SW480 (cell line): ENCODE data around the gene ARFRP1.

Experiments
- DNase-seq: peaks from one replicate; pipeline ENCODE4 v3.0.0-alpha.2; 2016; ENCODE audit warnings: low spot score

Gene ARFRP1

GRCh38 chr20:63743210-63743970 lies 35.6 kb upstream of the ARFRP1 start:
- no peak for DNase-seq

GRCh38 chr20:63742381-63743024 lies 34.7 kb upstream of the ARFRP1 start:
- no peak for DNase-seq

DNA sequence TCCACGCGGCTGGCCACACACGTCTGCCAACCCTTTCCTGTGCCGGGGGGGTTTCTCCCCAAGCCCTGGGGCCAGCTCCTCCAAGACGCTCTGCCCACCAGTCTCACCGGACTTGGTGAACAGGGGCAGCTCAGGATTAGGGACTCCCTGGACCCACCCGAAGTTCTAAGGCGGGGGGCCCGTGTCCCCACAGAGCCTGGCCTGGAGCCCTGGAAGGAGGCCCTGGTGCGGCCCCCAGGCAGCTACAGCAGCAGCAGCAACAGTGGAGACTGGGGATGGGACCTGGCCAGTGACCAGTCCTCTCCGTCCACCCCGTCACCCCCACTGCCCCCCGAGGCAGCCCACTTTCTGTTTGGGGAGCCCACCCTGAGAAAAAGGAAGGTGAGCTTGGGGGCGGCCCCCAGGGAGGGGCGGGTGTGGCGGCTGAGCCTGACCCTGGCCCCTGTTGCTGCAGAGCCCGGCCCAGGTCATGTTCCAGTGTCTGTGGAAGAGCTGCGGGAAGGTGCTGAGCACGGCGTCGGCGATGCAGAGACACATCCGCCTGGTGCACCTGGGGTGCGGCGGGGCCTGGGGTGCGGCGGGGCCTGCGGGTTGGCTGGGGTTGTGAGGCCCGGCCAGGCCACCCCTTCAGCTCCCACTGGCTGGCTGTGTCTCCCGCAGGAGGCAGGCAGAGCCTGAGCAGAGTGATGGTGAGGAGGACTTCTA lies 34.1 kb upstream of the ARFRP1 start:
- no peak for DNase-seq

- no peak for DNase-seq
Observed at GRCh38 chr20:63741354-63741675, 33.5 kb upstream of the ARFRP1 start.

GRCh38 chr20:63740627-63741353 lies 33.0 kb upstream of the ARFRP1 start:
- peak; percentile 86 for DNase-seq

- DNase-seq: peak; percentile 31
Observed at GRCh38 chr20:63740070-63740626, 32.4 kb upstream of the ARFRP1 start.

DNA sequence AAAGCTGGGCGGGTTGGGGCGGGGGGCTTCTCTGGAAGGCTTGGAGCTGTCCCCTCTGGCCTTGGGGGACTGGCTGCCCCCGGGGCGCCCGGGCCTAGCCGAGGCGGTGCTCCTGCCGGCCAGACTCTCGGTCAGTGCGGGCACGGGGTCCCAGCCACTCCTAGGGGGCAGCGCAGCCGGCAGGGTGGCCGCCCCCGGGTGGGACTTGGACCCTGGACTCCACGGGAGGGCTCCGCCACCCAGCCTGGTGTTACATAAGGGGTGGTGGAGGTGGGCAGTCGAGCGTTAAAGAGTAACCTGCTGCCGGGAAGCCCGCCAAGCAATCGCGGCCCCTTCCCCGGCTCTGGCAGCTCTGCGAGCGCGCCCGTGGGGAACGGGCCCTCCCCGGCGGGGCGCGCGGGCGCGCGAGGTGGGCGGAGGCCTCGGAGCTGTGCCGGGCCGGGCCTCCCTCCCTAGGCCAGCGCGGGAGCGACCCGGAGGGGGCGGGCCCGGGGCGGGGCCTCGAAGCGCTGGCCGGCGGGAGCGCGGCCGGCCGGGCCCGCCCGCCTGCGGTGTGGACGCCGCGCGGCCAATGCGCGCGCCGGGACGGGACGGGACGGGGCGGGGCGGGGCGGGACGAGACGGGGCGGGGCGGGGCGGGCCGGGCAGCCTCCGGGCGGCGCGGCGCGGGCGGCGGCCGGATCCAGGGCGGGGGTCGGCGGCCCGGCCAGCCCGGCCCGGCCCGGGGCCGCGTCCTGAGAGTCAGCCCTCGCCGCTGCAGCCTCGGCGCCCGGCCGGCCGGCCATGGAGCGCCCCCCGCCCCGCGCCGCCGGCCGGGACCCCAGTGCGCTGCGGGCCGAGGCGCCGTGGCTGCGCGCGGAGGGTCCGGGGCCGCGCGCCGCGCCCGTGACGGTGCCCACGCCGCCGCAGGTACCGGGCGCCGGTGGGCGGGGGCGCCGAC lies 31.6 kb upstream of the ARFRP1 start, which contains the start of gene SLC2A4RG:
SLC2A4RG (plus strand) TSS at position 647 of the 940 bp plus-strand sequence; CDS start at position 784, 137 bp downstream.
- DNase-seq: peak; percentile 79

- DNase-seq: peak; percentile 68
Observed at GRCh38 chr20:63738687-63739129, 30.9 kb upstream of the ARFRP1 start.

- DNase-seq: peak; percentile 37
Observed at GRCh38 chr20:63737945-63738686, 30.3 kb upstream of the ARFRP1 start.

- DNase-seq: no peak
Observed at GRCh38 chr20:63737695-63737944, 29.8 kb upstream of the ARFRP1 start.

- DNase-seq: peak; percentile 72
Observed at GRCh38 chr20:63736893-63737694, 29.3 kb upstream of the ARFRP1 start.

GRCh38 chr20:63735859-63736718 lies 28.3 kb upstream of the ARFRP1 start, which contains the start of gene LIME1:
Gene LIME1, plus strand, starts transcription at chr20:63736664. Its CDS starts 886 bp downstream, at chr20:63737550.
- DNase-seq: peak; percentile 90

- no peak for DNase-seq
Observed at GRCh38 chr20:63734946-63735858, 27.4 kb upstream of the ARFRP1 start.

DNA sequence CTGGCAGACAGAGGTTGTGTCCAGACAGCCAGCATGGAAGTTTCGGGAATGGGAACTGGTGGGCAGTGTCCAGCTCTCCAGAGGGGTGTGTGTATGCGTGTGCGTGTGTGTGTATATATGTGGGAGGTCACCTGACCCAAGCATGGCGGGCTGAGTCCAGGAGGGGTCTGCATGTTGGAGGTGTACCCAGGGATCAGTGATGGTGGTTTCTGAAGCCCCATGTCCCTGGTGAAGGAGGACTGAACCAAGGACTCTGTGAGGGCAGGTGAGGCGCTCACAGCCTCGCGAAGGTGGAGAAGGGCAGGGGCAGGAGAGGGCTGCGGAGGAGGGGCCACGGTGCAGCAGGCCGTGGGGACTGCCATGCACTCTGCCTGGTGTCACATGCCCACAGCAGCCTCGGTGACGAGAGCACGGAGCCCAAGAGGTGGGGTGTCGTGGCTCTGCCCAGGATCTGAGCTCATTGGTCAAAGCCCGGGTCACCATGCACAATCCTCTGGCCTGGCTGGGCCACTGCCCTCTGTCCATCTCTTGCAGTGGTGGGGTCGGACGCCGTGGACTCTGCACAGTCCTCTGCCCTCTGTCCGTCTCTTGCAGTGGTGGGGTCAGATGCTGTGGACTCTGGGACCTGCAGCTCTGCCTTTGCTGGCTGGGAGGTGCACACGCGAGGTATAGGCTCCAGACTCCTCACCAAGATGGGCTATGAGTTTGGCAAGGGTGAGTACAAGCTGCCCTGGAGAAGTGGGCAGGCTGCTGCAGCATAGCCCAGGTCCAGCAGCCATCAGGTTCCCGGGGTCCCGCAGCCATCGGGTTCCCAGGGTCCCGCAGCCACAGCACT lies 26.6 kb upstream of the ARFRP1 start:
- no peak for DNase-seq

DNA sequence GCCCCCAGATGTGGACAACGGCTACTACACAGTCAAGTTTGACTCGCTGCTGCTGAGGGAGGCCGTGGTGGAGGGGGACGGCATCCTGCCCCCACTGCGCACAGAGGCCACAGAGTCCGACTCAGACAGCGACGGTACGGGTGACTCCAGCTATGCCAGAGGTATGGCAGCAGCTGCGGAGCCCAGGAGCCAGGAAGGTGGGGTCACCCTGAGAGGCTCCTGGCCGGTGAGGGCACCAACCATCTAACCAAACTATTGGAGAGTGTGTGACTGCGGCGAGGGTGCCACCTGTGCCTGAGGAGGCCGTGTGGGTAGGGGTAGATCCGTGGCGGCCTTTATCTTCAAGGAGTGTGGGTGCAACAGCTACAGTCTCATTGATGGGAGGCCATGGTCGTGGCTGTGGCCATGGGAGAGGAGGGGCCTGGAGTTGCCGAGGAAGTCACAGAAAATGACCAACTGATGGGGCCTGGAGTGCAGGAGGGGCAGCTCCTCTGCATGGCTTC lies 25.9 kb upstream of the ARFRP1 start:
- no peak for DNase-seq

DNA sequence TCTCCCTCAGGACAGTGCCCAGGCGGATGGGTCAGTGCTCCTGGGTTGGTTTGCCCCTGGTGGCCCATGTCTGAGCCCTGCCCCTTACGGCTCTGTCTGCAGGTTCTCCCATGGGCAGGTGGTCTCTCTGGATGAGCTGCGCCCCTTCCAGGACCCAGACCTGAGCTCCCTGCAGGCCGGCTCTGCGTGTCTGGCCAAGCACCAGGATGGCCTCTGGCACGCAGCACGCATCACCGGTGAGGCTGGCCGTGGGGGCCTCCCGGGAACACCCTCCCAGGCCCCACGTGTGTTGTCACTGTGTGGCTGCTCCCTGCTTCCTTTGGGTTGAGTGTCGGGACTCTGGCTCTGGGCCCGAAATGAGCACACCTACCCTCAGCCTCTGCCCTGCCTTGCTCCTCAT lies 25.3 kb upstream of the ARFRP1 start:
- no peak for DNase-seq
